Epidermal melanocyte (primary cell): ENCODE results near the gene MTX3.

Source experiments
- DNase-seq: peaks from one replicate; pipeline ENCODE4 v3.0.0; 2011; ENCODE audit warnings: low spot score; ENCODE audit not compliant: insufficient read length

The MTX3 gene

DNA sequence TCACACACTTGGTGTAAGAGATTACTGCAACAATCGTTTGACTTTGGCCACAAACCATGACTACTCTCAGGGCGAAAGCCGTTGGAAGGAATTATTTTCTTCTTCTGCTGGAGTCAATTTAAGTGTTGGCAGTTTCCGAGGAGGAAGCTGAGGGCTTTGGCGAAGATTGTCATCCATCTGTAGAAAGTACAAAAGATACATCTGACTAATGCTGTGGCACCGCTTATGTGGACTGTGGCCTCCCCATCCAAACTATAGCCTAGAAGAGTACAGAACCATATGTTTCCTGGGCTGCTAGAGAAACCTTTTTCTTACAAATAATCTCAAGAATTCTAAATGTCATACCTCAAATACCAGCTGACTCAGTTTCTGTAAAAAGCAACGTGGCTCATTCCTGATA is 7.4 kb downstream of the MTX3 start:
- no peak for DNase-seq

DNA sequence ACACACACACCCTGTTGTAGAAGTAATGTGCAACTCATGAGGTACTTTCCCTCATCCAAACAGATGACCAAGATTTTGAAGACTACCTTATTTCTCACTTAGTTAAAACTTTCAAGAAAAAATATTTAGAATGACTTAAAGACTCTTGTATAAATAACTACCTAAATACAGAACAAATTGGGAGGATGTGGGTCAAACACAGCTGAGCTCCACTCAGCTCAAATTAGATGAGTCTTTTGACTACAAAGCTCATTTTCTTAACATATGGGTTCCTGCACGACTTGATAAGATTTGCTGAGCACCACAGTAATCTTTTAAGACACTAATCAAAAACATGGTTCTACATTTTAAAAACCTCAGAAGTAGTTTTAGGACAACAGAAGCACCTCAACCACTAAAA is 8.9 kb downstream of the MTX3 start:
- no peak for DNase-seq

DNA sequence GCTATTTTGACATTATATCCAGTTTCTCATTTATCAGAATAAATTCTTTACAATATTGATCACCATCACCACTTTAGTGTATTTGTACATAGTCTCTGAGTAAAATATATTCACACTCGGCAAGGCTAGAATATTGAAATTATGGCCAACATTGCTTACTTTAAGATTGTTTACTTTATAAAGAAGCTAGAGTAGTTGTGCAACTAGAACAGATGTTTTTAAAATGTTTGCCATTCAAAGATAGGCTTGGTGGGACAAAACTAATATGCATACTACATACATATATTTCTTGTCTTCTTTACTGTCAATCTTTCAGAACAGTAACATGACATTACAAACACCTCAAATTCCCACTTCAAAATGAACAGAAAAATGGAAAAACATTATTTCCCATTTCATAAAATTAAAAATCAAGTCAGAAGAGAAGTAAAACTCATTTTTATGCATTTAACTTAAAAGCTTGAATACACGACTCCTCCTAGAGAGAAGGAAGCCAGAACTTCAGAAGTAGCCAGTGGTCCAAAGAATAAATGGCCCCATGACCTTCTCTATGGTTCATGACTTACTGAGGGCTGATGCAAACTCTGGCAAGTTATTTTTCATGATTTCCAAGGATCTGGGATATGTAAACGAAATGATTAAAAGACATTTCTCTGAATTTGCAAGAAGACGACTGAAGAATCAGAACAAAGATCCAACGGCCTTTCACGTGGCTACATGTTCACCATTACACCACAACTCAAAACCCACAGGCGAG is 14.1 kb downstream of the MTX3 start:
- DNase-seq, result no peak

DNA sequence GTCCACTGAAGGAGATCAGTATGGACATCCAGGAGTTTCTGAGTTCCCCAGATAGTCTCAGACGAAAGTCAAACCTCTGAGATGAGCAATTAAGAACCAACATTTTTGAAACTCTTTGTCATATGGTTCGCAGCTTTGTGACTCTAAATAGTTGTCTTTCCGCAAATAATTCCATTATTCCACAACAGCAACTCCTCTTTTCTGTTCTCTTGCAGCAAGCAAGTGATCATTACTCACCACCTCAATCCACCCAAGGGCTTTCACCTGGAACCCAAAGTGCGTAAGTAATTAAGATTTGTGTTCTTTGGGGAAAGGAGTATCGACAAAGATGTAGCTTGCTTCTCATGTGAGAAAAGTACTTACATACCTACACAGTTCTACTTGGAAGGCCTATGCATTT is 15.6 kb downstream of the MTX3 start:
- DNase-seq, result no peak

DNA sequence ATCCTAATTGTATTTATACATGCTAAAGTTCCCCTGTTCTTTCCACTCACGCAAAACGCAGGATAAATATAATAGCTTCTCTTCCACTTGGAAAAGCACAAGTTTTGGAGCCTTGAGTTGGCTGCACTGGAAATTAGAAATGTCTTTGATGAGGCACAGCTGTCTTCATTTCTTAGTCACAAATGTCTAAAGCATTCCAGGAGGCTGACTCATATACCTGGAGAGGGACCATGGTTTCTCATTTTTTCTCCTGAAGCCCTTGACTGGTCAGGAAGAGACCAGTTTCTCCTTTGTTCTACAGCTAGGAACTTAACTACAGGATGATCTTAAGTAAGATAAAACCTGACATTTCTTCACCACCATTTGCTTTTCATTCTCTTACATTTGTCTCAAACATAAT is 16.2 kb downstream of the MTX3 start:
- DNase-seq, result no peak

DNA sequence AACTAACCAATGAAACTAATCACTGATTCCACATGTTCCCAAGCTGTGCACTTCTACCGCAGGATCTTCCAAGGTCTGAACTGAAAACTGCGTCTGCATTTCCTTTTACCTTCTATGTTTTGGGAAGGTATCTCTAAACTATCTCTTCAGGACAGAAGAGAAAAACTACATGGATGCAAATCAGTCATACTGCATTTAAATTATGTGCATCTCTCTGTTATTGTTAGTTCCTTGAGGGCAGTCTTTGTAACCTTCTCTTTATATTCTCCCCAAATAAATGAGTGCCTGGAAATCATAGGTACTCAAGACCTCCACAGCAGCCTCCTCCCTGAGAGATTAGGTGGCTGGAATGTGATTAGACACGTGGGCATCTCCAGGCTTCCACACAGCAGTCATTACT is 17.1 kb downstream of the MTX3 start:
- DNase-seq, result no peak

DNA sequence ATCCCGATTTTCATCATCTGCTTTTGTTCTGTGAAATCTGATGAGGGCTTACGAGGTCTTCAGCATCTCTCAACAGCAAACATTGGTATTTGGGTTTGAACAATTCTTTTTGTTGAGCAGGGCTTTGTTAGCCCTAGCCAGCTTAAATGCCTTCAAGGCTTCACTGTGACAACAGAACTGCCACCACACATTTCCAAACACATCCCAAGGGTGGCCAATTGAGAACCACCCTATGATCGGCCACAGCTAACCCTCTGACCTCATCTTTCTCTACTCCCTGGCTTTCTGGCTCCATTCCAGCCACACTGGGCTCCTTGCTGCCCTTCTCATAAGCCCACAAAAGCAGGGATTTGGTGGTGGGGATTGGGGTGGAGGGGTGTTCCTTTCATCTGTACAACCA is 17.6 kb downstream of the MTX3 start:
- no peak for DNase-seq

DNA sequence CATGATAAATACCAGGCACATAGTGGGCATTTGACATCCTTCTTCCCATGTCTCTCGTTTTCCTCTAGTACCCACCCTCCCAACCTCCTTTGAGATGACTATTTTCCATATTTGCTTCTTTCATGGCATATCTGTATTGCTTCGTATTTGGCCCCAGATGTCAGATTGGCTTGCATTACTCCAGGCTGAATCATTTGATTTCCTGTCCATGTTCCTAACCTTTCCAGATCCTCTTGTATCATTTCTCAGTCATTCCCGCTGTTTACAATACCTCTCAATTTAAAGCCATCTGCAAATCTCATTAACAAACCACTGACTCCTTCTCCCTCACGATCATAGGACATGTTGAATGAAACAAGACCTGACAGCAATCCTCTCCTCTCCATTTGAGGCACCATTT is 19.9 kb downstream of the MTX3 start:
- no peak for DNase-seq

DNA sequence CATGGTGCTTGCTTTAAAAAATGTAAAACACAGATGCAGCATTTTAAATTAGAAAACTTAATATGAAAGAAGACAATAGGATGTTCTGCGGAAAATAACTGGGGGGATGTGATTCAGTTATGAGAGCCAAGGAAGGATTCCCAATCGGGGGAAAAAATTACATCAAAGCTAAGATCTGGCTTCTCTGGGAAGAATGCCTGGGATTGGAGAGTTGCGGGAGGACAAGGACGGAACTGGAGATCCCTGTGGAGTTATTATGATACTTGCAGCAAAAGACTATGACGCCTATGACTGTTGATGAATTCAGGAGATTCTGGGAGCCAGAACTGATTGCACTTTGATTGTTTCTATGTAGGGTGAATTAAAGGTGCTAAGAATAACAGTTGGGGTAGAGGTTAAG is 24.6 kb downstream of the MTX3 start:
- DNase-seq, result no peak

DNA sequence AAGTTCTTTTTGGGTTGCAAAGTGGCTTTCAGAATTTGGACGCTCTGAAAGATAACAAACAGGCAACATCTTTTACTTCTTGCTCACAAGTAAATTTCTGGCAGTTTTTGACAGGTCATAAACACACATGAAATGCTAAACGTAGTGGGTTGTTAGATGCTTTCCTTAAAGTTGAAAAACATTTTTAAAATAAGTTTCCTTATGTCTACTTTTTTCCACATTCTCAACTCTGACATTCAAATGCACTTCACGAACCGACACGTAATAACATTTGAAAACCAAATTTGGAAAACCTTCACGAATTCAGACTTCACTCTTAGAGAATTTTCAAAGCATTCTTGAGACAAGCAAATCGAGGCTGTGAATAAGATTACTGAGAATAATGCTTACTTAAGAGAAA is 26.9 kb downstream of the MTX3 start:
- DNase-seq, result no peak

DNA sequence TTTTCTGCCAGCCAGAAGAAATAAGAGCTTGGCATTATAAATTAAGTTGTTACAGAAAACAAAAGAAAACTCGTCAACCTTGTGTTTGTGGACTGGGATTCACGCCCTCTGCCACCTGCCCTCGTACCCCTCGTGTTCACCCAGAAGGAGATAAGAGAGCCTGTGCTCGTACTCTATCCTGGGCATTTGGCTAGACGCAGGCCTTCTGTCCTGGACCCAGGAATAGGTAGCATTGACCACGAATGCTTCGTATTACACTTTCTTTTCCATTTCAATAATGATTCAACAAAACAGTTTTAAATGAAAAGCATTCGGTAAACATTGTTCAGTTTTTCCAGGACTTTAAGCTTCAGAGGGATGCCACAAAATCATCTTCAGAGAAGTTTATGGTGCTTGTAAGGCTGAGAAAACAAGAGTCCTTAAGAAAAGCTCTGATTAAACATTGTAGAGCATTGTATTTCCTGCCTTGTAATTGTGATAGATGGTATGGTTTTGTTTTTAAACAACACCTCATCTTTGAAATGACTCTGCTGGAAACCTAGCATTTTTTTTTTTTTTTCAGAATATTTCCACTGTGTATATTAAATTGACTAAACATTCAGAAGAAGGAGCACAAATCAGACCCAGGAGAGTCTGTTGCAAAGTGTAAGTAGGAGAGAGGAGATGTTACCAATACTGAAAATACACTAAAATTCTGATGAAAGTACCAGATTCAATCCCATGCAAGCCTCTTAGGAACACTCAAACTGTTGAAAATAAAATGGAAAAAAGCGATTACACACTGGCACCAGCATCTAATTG is 27.6 kb downstream of the MTX3 start:
- DNase-seq, result no peak

DNA sequence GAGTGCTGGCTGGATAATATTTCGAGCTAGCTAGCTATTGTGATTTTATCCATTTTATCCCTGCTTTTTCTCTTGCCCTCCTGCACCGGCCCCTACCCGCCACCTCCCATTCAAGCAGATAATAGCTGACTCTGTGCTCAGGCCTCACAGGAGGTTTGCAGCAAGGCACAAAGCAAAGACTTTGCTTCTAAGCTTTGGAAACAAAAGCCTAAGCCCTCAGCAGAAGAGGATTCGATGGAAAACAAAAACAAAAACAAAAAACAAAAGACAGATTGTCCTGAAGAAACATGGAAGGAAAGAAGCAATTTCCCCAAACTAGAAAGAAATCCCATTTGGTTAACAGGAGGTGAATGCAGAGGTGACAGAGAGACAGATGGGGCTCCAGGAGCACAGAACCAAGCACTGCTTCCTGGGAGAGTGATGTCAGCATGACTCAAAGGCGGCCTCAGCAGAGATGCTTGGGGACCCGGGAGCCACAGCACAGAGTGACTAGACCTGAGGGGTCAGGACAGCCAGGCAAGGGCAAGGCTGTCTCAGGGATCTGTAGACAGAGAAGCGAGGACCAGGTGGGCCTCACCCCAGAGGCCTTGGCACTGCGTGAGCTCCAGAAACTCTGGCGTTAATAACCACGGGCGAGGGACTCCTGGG is 28.4 kb downstream of the MTX3 start:
- DNase-seq, result no peak

DNA sequence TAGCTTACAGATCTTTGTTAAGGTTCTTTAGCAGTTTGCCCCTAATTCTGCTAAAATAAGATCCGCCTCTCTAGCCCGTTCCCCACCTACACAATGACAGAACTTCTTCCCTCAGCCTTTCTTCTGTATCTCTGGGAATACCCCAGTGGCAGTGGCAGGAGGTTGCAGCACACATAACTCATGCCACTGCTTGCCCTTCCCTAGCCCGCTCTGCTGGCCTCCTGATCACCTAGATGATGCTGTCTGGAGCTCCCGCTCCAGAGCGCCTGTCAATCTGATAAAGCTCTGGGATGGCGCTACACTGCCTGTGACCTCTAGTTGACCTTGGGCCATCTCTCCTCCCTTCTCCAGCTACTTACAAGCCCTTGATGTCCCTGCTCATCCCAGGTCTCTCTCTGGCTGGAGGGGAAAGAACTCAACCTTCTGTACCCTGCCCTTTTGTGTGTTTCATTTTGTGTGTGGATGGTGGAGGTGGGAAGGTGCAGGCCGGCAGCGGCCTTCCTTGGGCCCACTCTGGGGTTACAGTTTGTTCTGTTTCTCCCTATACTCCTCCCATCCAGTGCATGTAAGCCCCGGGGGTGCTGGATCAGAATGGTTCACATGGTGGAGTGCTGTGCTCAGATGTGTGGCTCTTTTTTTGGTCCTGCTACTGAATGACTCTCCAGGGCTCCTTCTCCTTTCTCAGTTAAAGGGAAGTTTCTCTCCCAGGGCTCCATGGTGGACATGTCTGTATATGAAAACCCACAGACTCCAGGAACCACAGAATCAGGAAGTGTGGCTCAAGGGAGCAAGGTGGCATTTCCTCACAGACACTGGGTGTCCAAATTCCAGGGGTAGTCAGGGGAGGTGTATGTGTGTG is 29.1 kb downstream of the MTX3 start:
- no peak for DNase-seq

DNA sequence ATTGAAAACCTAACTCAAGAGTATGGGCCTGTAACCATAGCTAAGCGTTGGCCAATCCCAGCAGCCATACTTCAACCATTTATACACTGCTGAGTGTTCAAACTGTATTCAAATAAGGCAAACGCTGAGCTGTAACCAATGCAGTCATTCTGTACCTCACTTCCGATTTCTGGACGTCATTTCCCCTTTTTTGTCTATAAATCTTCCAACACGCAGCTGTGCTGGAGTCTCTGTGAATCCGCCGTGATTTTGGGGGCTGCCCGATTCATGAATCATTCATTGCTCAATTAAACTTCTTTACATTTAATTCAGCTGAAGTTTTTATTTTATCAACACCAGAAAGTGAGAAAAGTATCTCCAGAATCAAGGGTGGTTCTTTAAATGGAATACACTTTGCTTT is 31.7 kb downstream of the MTX3 start:
- no peak for DNase-seq

DNA sequence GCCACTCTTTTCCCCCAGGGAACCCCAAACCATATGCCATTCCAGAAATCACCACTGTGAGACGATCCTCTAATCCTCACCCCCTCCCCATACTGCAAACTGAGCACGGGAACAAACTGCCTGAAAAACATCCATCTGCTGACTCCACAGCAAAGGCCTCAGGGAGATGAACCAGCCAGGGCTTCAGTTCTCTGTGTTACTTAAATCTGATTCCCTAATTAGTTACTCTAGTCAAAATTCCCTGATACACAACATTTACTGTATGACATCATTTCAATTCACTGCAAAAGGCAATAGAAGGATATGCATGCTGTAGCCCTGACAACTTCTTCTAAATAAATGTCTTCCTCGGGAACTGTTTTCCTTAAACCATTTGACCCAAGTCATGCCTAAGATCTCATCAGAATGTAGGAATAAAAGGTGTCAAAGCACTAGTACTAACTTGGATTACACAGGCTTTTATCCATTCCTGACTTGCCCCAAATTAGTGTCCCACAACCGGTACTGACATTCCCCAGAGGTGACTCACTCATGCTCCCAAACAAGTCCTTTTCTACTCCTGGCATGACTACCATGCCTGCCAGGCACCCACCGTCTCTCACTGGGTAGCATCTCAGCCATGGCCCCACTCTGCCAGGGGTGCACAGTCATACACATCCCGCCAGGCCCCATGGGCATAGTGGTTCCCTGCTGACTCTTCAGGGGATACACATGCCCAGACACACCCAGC is 35.0 kb downstream of the MTX3 start:
- no peak for DNase-seq

DNA sequence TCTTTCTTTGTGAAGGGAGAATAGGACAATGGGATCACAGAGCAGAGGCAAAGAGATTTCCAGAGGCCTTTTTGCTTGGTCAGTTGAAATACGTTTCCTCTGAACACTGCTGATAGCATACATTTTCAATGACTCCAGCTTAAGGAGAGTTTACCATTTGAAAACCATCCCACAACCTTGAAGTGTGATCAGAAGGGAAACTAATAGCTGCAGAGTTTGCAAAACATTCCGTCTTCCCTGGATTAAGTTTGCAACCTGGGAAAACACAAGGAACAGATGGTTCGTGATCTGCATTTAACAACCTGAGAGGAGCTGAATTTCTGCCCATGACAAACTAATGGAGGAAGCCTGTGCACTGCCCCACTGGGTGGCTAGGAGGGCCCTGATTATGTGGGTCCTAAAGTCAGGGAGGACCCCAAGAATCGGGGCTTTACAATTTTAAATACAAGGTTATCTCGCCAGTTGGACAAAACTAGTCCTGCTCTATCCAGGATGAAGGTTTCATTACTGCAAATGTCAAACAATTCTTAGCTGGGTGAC is 35.6 kb downstream of the MTX3 start:
- no peak for DNase-seq

DNA sequence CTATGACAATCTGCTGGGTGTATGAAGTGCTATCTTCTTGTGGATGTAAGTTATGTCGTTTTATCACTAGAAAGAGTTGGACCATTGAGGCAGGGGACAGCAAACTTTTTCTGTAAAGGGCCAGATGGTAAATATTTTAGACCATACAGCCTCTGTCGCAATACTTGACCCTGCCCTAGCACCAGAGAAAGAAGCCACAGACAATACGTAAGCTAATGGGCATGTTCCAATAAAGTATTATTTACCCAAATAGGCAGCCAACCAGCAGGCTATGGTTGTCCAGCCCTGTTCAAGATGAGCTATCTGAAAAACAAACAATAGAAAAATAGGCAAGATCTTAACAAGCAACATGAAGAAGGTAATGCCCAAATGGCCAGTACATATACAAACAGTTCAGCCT is 36.4 kb downstream of the MTX3 start:
- DNase-seq, result no peak

DNA sequence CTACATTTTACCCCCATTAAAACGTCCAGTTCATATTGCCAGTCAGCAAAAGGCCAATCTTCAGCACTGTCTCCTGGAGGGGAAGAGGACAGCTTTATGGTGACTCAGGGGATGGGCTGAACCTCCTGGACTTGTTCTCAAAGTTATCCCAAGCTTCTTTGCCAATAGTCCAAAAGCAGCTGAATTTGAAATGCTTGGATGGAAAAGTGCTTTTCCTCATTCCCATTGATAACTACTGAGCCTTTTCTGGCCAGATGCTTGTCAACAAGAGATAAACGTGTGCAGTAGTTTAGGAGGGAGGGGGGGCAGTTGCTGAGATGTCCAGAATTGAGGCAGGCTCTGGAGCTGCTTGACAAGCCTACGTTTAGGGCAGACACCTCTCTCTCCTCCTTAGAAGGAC is 43.5 kb downstream of the MTX3 start:
- no peak for DNase-seq

DNA sequence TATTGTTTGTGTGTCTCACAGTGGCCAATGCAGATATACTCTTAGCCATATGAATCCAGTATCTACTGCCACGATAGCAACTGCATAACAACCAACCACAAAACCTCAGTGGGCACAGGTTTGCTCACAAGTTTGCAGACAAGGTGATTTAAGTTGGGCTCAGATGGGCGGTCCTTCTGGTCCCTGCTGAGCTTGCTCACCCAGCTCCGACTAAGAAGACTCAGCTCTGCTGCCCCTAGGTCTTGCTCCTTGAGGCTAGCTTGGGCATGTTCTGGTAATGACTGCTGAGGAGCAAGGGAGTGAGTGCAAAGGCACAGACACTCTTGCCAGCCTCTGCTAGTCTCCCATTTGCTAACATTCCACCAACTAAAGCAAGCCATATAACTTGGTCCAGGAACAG is 52.6 kb downstream of the MTX3 start:
- no peak for DNase-seq

DNA sequence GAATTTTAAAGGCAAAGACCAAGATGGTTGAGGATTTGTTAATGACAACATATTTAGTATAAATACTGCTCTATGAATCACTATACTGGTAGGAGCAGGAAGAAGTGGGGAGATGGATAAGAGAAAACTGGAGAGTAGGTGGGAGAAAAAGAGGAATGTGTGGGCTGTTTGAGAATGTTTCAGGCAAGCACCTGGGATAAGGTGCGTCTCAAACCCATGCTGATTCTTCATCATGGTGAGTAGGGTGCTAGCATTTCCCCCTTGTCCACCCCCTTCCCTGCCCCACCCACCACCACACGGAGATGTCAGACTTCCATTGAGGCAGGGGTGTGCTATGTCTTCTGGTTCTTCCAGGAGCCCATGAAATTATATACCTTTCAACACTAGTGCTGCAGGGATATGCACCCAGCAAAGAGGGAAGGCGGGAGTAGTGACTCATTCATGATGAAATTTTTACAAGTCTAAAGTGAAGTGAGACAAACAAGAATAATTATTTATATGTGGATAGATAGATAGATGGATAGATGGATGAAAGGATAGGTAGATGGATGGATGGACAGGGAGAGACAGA is 54.3 kb downstream of the MTX3 start:
- no peak for DNase-seq
